ENCODE results near the gene ADK. TPM values are rescaled to one million over a fixed set of nuclear protein-coding genes. Genes with fewer than 3 reads are reported as not detected.

ADK gene
- total and polyA plus RNA-seq, 2 experiments from 2014 or later, result 39.9 to 53.0 TPM

DNA sequence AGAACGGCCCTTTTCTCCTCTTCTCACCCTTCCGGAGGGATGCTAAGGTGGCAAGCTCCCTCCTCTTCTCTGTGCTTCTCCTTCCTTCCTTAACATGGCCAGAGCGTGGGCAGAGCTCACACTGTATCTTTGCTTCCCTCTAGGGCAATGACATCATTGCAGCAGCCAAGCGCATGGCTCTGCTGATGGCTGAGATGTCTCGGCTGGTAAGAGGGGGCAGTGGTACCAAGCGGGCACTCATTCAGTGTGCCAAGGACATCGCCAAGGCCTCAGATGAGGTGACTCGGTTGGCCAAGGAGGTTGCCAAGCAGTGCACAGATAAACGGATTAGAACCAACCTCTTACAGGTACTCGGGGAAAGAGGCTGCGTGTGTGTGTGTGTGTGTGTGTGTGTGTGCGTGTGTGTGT, 37.0 kb upstream of the ADK start:
- H3K27ac ChIP-seq (ENCODE audit: low read depth), result no peak overlapping the region
- H3K4me1 ChIP-seq (ENCODE audit: insufficient read depth), result no peaks in the 10 kb centered on the region
- peaks cover 8% of the 10 kb centered on the region for H3K27me3 Mint-ChIP-seq (ENCODE audit: insufficient read depth, low read depth, poor library complexity)
- no peak overlapping the region for H3K4me3 ChIP-seq
- no peak overlapping the region for H3K4me2 ChIP-seq
- H3K36me3 Mint-ChIP-seq (ENCODE audit: low read depth), result peaks cover 97% of the 10 kb centered on the region
- H3K4me3 Mint-ChIP-seq, result no peak overlapping the region; the same call in 2 of the 3 replicates
- peaks cover 26% of the 10 kb centered on the region for H4K20me1 ChIP-seq (replicated peaks; ENCODE audit: insufficient read depth)
- peaks cover 4% of the 10 kb centered on the region; the same call in 1 of the 2 replicates for H3K79me2 ChIP-seq (replicated peaks; ENCODE audit: insufficient read depth)
- ATAC-seq (no peak), DNase-seq (ENCODE audit: low spot score) (no peak)
- TF ChIP-seq EZH2 (IDR thresholded peaks at IDR 0.05; ENCODE audit: low read depth, unreplicated experiment) (no peak), STAT1 (IDR thresholded peaks at IDR 0.05; ENCODE audit: unreplicated experiment) (no peak), EZH2phosphoT487 (IDR thresholded peaks at IDR 0.05; ENCODE audit: unreplicated experiment) (no peak), ZNF331 (CRISPR knock-in tag; IDR thresholded peaks at IDR 0.05; ENCODE audit: low read depth) (no peak), POLR2AphosphoS5 (IDR thresholded peaks at IDR 0.05; ENCODE audit: low read depth) (no peak)
- TF ChIP-seq, protein P1, sequence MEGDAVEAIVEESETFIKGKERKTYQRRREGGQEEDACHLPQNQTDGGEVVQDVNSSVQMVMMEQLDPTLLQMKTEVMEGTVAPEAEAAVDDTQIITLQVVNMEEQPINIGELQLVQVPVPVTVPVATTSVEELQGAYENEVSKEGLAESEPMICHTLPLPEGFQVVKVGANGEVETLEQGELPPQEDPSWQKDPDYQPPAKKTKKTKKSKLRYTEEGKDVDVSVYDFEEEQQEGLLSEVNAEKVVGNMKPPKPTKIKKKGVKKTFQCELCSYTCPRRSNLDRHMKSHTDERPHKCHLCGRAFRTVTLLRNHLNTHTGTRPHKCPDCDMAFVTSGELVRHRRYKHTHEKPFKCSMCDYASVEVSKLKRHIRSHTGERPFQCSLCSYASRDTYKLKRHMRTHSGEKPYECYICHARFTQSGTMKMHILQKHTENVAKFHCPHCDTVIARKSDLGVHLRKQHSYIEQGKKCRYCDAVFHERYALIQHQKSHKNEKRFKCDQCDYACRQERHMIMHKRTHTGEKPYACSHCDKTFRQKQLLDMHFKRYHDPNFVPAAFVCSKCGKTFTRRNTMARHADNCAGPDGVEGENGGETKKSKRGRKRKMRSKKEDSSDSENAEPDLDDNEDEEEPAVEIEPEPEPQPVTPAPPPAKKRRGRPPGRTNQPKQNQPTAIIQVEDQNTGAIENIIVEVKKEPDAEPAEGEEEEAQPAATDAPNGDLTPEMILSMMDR (conservative IDR thresholded peaks at IDR 0.05; ENCODE audit: low read depth in 2 of 2), result no peak
- no peaks in the 10 kb centered on the region for H3K9me2 ChIP-seq (ENCODE audit: insufficient read depth)
- 0 out of 3 replicates have a peak, but pooled peaks cover 3% of the 10 kb centered on the region for H3K4me1 Mint-ChIP-seq
- peaks cover 71% of the 10 kb centered on the region for H3K36me3 ChIP-seq (ENCODE audit: insufficient read depth)
- no peaks in the 10 kb centered on the region for H3K27me3 ChIP-seq (ENCODE audit: insufficient read depth)
- H3K27ac Mint-ChIP-seq, result peak overlapping the region; percentile 22; the same call in 1 of the 2 replicates
- no peak overlapping the region for H2AFZ ChIP-seq
- peaks cover 23% of the 10 kb centered on the region for H3F3A ChIP-seq (replicated peaks; ENCODE audit: low read depth)
- no peaks in the 10 kb centered on the region for H3K9me3 Mint-ChIP-seq

DNA sequence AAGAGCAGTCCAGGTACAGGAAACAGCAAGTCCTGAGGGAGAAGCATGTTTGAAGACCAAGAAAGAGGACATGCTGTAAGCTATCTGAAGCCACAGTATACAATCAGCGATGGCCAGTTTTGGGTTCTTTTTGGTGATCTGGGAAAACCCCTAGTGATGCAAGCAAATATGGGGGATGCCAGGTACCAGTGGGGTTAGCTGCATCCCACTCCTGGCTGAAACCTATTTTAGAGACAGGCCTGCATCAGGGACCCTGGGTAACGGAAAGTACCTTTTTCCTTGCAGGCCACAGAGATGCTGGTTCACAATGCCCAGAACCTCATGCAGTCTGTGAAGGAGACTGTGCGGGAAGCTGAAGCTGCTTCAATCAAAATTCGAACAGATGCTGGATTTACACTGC, 33.3 kb upstream of the ADK start:
- peaks cover 89% of the 10 kb centered on the region for H3K36me3 Mint-ChIP-seq (ENCODE audit: low read depth)
- H3K4me3 ChIP-seq, result no peak overlapping the region
- peaks cover 21% of the 10 kb centered on the region for H4K20me1 ChIP-seq (replicated peaks; ENCODE audit: insufficient read depth)
- no peak for DNase-seq (ENCODE audit: low spot score)
- TF ChIP-seq JUNB (IDR thresholded peaks at IDR 0.05; ENCODE audit: unreplicated experiment), result no peak
- H3K9me3 Mint-ChIP-seq, result no peaks in the 10 kb centered on the region
- H3K4me3 Mint-ChIP-seq, result no peak overlapping the region
- peaks cover 5% of the 10 kb centered on the region for H3K27me3 Mint-ChIP-seq (ENCODE audit: insufficient read depth, low read depth, poor library complexity)
- 0 out of 2 replicates have a peak, but pooled peaks cover 3% of the 10 kb centered on the region for H3K79me2 ChIP-seq (replicated peaks; ENCODE audit: insufficient read depth)
- H3K9me2 ChIP-seq (ENCODE audit: insufficient read depth), result no peaks in the 10 kb centered on the region
- no peaks in the 10 kb centered on the region for H3K4me1 Mint-ChIP-seq
- no peak overlapping the region for H3K27ac Mint-ChIP-seq
- no peak overlapping the region for H3K4me2 ChIP-seq
- ATAC-seq, result no peak
- peaks cover 29% of the 10 kb centered on the region for H3F3A ChIP-seq (replicated peaks; ENCODE audit: low read depth)
- no peaks in the 10 kb centered on the region for H3K4me1 ChIP-seq (ENCODE audit: insufficient read depth)
- no peak overlapping the region for H2AFZ ChIP-seq
- peaks cover 53% of the 10 kb centered on the region for H3K36me3 ChIP-seq (ENCODE audit: insufficient read depth)
- no peaks in the 10 kb centered on the region for H3K27me3 ChIP-seq (ENCODE audit: insufficient read depth)
- H3K27ac ChIP-seq (ENCODE audit: low read depth), result peak overlapping the region; percentile 66; the same call in 1 of the 2 replicates

DNA sequence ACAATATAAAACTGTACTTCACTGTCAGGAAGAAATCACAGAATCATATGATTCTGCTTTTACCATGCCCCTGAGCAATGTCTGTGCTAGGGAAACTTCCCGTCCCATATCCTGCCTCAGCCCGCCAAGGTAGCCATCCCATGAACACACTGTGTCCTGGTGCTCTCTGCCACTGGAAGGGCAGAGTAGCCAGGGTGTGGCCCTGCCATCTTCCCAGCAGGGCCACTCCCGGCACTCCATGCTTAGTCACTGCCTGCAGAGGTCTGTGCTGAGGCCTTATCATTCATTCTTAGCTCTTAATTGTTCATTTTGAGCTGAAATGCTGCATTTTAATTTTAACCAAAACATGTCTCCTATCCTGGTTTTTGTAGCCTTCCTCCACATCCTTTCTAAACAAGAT, 32.2 kb upstream of the ADK start:
- H3K27ac ChIP-seq (ENCODE audit: low read depth), result peak overlapping the region; percentile 33; the same call in 1 of the 2 replicates
- H3K9me2 ChIP-seq (ENCODE audit: insufficient read depth), result no peaks in the 10 kb centered on the region
- no peaks in the 10 kb centered on the region for H3K27me3 ChIP-seq (ENCODE audit: insufficient read depth)
- peaks cover 7% of the 10 kb centered on the region for H3K27me3 Mint-ChIP-seq (ENCODE audit: insufficient read depth, low read depth, poor library complexity)
- no peak overlapping the region for H2AFZ ChIP-seq
- ATAC-seq (no peak), DNase-seq (ENCODE audit: low spot score) (no peak)
- H3F3A ChIP-seq (replicated peaks; ENCODE audit: low read depth), result peaks cover 30% of the 10 kb centered on the region
- H3K4me3 ChIP-seq, result no peak overlapping the region
- no peaks in the 10 kb centered on the region for H3K4me1 ChIP-seq (ENCODE audit: insufficient read depth)
- H3K4me2 ChIP-seq, result no peak overlapping the region
- peaks cover 18% of the 10 kb centered on the region for H4K20me1 ChIP-seq (replicated peaks; ENCODE audit: insufficient read depth)
- H3K36me3 ChIP-seq (ENCODE audit: insufficient read depth), result peaks cover 56% of the 10 kb centered on the region
- no peaks in the 10 kb centered on the region for H3K9me3 Mint-ChIP-seq
- no peaks in the 10 kb centered on the region for H3K79me2 ChIP-seq (replicated peaks; ENCODE audit: insufficient read depth)
- no peak overlapping the region for H3K4me3 Mint-ChIP-seq
- H3K36me3 Mint-ChIP-seq (ENCODE audit: low read depth), result peaks cover 86% of the 10 kb centered on the region
- peak overlapping the region; percentile 55; the same call in 1 of the 2 replicates for H3K27ac Mint-ChIP-seq
- H3K4me1 Mint-ChIP-seq, result no peaks in the 10 kb centered on the region
- TF ChIP-seq CREB1 (CRISPR knock-in tag; IDR thresholded peaks at IDR 0.05; ENCODE audit: low read depth) (no peak), POLR2AphosphoS5 (IDR thresholded peaks at IDR 0.05; ENCODE audit: low read depth) (no peak; the same call in 1 of the 2 replicates), EZH2 (IDR thresholded peaks at IDR 0.05; ENCODE audit: low read depth, unreplicated experiment) (no peak), ZNF114 (CRISPR knock-in tag; IDR thresholded peaks at IDR 0.05) (no peak), EZH2phosphoT487 (IDR thresholded peaks at IDR 0.05; ENCODE audit: unreplicated experiment) (no peak), JUNB (IDR thresholded peaks at IDR 0.05; ENCODE audit: unreplicated experiment) (no peak), NANOG (IDR thresholded peaks at IDR 0.05; ENCODE audit: borderline replicate concordance) (no peak)
- TF ChIP-seq, protein P1 (conservative IDR thresholded peaks at IDR 0.05; ENCODE audit: low read depth in 2 of 2), result no peak
- TF ChIP-seq, protein P2, sequence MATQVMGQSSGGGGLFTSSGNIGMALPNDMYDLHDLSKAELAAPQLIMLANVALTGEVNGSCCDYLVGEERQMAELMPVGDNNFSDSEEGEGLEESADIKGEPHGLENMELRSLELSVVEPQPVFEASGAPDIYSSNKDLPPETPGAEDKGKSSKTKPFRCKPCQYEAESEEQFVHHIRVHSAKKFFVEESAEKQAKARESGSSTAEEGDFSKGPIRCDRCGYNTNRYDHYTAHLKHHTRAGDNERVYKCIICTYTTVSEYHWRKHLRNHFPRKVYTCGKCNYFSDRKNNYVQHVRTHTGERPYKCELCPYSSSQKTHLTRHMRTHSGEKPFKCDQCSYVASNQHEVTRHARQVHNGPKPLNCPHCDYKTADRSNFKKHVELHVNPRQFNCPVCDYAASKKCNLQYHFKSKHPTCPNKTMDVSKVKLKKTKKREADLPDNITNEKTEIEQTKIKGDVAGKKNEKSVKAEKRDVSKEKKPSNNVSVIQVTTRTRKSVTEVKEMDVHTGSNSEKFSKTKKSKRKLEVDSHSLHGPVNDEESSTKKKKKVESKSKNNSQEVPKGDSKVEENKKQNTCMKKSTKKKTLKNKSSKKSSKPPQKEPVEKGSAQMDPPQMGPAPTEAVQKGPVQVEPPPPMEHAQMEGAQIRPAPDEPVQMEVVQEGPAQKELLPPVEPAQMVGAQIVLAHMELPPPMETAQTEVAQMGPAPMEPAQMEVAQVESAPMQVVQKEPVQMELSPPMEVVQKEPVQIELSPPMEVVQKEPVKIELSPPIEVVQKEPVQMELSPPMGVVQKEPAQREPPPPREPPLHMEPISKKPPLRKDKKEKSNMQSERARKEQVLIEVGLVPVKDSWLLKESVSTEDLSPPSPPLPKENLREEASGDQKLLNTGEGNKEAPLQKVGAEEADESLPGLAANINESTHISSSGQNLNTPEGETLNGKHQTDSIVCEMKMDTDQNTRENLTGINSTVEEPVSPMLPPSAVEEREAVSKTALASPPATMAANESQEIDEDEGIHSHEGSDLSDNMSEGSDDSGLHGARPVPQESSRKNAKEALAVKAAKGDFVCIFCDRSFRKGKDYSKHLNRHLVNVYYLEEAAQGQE (IDR thresholded peaks at IDR 0.05; ENCODE audit: unreplicated experiment), result no peak
